HG03432 (cell line): Measurements from ENCODE around the gene VOPP1.

Source experiments
- ATAC-seq: cut with Tn5 transposase; IDR thresholded peaks from one replicate; pipeline ENCODE4 v1.9.1; 2021; ENCODE audit warnings: mild to moderate bottlenecking, moderate library complexity; ENCODE audit not compliant: unreplicated experiment

Gene VOPP1

DNA sequence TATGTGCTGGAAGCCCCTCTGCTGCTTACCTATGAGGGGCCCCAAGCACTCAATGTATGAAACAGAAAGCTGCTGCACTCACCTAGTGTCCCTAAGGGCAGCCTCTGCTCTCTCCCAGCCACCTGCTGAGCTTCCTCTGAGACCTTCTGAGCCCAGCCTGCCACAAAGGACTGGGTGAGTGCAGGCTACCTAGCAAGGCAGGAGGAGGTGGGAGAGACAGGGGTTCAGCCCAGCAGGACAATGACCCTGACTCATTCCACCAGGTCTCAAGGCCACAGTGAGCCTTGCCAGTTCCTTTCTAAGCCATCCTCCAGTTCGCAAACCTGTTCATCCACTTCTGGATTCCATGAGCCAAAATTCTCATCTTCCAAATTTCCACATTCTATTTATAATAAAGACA is 16.3 kb downstream of the VOPP1 start:
- ATAC-seq: no peak

DNA sequence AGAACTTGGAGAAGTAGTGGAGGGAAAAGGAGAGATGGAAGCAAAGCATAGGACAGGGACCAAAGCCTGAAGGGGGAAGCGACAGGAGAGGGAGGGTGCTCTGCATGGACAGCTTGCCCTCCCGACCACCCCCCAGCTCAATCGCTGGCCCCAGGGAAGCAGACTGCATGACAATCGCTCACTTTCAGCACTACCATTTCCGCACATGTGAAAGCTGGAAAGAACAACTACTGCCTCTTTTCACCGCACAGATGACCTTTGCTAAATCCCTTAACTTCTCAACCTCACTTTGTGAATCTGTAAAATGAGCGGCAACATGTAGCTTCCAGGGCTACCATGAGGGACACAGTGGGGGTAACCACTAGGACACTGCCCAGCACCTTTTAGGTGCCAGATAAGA is 17.1 kb downstream of the VOPP1 start:
- no peak for ATAC-seq

DNA sequence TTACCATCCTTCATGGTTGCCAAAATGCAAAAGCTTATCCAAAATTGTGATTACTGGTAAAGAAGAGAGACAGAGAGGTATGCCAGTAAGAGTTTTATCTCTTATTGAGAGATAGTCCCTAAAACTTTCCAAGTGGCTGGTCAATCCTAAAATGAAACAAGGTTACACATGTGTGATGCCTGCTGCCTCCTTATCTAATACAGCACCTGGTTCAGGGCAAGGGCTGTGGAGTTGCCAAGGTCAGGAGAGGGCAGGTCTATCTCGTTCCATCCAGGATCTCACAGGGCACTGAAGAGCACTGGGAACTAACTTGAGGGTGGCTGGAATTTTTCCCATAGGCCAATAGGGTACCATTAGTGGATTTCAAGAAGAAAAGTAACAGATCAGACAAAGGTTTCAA is 18.3 kb downstream of the VOPP1 start:
- ATAC-seq: no peak

DNA sequence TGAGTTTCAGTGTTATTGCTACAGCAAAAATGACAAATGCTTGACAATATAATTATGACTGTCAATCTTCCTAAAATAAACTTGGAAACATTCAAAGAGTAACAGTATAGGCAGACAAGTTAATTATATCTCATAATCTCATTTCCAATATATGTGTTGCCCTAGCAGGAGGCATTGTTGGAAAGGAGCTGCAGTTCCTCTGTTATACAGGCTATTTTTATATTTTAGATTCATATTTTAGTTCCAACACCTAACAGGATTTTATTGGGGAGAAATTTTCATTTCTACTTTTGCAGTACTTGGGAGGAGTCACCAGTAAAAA is 19.3 kb downstream of the VOPP1 start:
- no peak for ATAC-seq

DNA sequence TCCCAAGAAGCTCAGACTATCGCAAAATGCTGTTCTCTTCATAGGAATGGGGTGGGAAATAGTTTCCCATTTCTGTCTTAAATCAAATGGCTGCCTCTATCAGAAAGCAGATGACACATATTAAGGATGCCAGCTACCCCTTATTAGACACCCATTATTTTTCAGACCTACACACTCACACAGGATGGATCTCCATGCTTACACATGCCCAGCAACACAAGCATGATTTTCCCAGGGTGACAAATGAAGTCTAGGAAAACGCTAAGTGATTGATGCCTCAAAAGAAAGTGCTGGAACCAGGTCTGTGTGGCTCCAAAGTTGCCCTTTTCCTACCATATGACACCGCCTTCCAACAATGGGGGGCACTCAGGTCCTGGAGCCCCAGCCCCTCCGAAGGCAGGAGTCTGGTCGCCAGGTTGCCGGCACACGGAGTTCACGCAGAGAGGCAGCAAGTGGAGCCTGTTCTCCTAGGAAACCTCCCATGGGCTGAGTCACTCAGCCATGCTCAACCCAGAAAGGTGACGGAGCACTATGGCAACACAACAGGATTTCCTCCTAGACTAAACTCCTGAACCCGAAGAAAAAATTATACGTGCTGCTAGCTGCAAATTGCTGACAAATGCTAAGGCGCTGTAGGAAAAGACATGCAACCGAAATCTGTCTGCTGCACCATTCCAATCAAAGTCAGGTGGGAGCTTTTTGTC is 19.8 kb downstream of the VOPP1 start:
- ATAC-seq: no peak

DNA sequence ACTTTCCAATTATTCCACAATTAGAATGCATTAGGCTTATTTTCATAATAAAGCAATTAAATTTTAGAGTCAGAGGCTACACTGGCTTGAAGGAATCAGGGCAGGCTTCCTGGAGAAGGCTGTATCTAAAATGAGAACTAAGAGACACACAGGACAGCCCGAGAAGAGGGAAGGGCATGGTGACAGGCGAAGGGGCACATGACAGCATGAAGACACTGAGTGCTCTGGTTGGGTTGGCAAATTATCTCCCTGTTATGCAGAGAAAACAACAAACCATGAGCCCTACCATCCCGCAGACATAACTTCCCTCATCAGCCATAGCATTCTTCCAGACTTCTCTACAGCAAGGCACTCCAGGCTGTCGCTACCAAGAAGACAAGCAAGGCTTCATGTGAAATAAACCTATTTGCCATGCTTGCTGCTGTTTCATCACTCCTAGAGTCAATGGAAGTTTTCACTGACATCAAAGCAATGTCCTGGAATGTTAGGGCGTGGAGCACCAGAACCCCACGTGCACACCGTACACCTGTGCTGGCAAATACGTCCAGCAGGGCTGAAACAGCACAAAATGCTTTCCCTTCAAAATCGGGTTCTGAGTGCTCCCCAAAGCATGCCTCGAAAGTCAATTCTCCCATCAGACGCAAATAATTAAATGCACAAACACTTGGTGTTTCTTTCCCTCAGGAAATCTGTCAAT is 21.3 kb downstream of the VOPP1 start:
- ATAC-seq: no peak

DNA sequence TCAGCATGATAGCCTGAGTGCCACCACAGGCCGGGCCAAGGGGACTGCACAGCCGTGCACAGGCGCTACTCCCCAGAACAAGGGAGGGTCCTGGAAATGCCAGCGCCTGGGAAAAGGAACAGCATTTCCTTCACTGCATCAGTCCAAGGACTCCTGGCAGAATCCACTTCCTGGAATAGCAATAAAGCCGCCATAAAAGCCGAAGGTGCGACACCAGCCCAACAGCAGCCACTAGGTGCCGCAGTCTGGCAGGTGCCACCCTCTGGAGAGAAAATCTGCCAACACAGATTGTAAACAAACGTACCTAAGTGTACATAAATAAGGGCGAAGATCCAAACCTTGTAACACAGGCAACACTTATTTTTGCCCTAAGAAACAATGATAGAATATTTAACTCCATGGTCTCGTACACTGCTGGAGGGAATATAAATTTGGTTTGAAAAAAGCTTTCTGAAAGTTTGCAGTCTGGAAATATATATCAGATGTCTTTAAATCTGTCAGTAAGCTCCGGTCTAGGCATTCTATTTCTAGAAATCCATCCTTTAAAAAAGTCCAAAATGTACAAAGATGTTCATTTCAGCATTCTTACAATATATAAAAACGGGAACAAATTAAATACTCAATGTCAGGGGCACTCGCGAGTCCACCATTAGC is 22.2 kb downstream of the VOPP1 start:
- ATAC-seq: no peak

DNA sequence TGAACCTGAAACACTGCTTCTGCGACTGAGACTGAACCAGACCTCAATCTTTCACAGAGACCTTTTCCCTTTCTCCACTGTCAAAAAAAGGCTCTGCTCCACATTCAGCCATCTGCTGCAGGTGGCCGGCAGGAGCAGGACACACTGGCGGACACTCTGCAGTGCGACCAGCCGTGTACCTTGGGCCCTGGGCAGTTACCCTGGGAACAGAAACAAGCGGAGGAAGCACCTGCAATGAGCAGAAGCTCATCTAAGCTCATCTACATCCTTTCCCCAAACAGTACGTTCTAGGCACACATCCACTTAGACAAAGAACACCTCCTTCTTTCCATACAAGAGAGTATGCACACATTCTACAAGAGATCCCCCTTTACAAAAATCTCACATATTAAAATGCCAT is 22.8 kb downstream of the VOPP1 start:
- no peak for ATAC-seq

DNA sequence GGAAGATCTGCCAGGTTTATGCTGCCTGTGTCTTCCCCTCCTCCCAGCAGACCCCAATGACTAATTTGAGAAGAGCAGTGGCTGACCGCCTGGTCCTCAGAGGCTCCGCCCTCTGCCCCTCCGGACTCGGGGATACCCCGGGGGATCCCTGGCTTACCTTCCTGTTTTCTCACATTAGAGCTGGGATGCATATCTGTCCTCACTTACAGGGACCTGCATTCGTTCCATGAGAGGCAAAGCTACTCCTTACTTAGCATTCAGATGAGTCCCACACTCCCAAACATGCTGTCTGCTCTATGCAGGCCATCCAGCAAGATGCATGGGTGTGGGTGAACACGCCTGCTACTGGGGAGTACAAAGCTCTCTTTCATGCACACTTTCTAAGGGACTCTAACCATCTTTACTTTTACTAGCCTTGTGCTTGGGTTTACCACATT is 24.0 kb downstream of the VOPP1 start:
- ATAC-seq: peak; percentile 63

DNA sequence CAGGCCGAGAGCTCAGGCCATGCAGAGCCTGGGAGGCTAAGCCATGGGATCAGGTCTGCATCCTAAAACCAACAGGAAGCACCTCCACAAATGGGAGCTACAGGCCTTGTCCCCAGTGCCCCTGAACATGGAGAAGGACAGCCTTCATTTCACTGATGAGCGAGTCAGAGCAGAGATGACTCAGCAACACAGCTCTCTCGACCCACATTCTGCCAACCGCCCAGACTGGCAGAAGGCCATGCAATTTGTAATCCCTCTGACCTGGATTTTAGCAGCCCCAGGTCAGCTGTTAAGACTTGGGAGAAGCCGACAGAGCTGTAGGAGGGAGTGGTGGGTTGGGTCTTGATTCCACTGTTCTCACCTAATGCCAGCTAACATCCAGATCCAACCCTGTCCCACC is 25.5 kb downstream of the VOPP1 start:
- ATAC-seq: peak; percentile 53

DNA sequence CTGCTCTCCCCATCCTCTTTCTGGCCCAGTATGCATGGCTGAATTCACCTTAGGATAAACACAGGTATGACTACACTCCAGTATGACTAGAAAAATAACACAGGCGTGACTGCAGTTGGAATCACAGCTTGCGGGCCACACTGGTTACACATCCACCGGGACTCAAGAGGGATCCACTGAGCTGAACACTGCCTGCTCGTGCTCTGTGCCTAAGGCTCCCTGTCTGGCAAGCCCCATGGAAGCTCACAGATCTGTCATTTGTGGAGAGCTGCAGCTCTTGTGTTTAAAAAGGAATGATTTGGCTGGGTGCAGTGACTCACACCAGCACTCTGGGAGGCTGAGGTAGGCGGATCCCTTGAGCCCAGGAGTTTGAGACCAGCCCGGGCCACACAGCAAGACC is 26.8 kb downstream of the VOPP1 start:
- ATAC-seq: no peak

DNA sequence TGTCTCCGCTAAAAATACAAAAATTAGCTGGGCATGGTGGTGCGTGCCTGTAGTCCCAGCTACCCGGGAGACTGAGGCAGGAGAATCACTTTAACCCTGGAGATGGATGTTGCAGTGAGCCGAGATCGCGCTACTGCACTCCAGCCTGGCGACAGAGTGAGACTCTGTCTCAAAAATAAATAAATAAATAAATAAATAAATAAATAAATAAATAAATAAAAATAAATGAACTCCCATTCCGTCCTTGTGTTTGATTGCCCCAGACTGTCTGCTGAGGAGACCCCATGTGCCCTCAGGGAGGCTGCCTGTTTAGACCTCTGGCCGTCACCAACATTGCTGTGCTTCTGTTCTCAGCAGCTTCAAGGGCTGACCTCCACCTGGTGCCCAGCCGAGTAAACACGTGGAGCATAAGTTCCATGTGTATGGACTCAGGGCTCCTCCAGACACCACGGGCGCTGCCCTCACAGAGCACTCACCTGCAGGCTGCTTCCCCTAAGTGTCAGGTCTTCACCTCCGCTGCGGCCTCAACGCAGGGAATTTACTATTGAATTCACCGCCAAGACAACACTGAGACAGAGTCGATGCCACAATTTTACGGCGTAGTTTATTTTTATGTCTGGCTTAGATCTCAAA is 32.0 kb downstream of the VOPP1 start:
- ATAC-seq: no peak

DNA sequence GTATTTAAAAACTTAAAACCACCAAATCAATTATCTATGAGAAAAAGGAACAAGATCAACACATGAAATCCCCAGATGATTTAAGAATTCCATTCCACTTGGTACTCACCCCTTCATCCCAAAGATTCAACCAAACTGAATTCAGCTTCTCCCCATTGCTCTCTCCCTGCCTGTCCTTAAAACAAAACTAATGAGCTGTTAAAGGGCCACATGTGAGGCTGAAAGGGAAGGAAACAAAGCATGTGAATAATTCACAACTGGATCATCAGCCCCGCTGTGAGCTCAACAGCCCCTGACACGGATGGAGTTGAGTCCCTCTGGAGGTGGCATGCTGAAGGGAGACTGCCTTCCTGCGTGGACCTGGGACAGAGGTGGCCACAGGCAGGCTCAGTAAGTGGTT is 32.9 kb downstream of the VOPP1 start:
- ATAC-seq: no peak

DNA sequence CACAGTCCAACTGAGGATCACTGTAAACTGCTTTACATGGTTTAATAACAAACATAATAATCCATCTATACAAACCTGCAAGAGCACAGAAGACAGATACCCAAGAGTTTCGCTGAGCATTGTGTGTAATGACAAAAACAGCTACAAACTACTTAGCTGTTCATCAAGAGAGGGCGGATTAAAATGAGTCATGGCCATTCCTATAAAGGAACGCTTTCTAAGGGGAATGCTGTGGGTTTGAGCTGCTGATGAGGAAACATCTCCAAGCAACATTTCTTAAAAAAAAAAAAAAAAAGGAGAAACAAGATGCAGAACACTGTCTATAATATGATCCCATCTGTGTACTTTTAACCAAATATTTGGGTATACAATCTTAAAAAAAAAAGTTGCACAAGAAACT is 33.8 kb downstream of the VOPP1 start:
- no peak for ATAC-seq

DNA sequence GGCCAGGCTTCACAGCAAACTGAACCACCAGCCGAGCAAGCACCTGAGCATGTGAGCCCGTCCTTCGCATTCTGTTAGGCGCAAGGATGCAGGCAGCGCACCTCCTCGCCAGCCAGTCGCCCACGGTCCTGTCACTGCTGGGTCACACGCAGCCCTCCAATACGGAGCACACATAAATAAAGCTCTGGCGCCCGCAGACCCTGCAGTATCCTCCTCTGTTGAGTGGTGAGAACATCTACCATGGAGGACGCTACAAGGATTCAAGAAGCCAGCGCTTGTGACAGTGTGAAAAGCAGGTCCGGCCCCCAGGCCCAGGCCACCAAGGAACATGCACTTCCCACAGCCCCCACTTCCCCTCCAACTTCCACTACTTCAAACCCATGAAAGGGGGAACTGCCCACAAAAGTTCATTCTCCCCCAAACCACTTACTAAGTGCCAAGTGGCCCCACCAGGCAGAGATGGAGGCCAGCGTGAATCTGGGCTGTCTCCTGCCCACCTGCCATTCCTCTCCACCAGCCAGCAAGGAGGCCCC is 34.8 kb downstream of the VOPP1 start:
- no peak for ATAC-seq

DNA sequence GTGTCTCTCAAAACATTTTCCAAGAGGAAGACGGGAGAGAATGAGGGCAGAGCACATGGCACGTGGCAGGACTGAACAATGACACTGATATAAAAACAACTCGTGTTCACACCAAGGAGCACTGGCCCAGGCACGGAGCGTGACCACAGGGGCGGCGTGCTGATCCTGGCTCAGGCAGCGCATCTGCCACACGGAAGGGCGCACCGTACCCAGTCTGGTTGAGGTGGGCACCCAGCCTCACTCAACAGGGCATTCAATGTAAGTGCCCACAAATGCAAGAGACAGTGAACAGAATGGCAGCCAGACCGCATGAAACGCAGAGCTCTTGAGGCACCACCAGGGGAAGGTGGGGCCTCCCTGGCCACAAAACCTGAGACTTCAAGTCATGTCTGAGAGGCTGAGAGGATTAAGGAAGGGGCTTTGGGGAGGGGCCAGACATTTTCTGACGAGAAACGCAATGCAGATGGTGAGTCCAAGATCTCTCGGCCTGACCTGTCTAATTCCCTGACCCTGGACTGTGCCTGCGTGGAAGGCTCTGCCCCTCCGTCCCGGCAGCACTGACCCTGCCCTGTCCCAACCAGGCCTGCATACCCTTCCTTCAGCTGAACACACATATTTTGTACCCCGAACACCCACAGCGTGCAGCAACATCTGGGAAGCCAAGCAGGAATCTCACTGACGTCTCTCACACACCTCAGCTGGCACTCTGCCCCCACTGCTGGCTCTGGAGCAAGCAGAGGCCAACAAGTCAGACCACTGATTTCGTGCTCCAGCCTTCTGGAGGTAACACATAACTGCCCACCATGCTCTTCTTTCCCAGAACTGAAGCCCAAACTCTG is 35.5 kb downstream of the VOPP1 start:
- no peak for ATAC-seq

DNA sequence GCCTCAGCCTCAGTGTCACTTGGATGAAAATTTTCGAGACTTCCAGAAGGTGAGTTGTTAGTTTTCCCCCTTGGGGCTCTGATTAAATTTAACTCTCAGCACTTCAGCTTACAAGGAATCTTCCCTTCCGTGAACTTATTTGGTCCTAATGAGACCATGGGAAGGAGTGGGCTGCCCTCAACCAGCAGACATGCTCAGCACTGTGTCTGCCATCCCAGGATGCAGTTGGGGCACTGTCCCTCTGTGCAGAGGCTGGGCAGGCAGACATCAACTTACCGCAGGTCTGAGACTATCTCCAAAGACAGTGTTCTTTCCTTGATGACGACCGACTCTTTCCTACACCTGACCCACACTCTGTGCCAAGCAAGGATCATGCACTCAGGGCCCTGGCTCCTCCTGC is 36.7 kb downstream of the VOPP1 start:
- ATAC-seq: no peak

DNA sequence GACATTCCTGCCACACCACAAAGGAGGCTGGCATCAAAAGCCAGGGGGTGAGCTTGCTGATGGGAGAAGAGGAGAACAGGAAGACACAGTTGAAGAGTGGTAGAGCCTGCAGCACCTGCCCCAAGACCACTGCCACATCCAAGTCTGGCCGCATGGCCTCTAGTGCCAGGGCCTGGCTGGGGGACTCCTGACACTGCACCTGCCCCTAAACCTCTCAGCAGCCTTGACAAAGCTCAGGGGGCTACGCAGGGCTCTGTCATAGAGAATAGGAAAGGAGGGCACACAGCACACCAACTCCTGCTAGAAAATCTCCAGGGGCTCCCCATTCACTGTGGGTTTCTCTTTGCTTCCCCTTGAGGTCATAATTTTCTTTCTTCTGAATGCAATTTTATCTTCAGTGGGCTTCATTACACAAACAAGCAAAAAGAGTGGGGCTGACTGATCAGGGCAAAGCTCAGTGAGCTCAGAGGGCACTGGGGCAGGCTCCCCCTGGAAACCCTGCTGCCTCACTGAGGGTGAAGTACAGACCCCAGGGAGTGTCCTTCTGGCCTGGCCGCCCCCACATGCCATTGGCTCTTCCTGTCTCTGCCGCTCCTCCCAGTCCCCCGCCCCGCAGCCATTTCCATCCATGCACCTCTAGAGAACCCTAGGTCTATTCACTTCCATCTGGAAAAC is 37.2 kb downstream of the VOPP1 start:
- peak; percentile 1 for ATAC-seq

DNA sequence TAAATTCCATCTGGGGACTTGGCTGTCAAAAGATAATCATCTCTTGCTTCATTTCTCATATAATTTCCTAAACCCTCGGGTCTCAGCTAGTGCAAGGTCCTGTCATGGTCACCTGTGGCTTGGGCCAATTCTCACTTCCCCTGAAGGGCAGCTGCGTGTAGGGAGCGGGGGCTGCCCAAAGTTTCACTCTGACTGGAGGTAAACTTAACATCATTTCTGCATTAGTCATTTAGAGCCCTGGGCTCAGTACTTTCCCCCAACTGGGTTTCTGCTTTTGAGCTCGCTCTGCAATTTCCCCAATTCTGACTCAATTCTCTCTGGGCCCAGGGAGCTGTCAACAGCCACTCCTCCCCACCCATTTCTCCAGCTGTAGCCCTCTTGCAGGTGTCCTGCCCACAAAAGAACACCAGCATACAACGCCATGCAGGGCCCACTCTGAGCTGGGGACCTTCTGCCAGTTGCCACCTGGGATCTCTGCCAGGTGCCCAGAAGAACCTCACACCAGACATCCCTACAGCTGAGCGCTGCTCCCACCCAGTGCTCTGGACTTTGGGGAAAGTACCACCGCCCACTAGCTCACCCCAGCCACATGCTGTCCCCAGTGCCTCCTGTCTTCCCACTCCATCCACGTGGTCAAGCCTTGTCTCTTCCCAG is 37.9 kb downstream of the VOPP1 start:
- peak; percentile 70 for ATAC-seq

DNA sequence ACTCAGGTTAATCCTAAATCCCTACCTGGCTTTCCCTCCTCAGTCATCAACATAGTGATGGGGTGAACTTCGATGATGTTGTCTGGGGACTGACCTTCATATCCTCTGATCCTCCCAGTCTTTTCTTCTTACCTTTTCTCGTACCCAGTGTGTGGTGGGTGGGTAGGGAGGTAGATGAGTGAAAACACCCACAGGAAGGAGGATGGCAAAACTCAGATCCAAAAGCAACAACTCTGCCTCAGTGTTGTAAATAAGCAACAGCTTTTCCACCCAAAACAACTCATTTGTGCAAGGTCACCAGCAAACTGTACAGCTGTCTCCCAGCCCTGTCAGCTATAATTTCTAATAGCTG is 38.6 kb downstream of the VOPP1 start:
- ATAC-seq: no peak
